CD4-positive, alpha-beta memory T cell (primary cell): ENCODE results near the gene ZNF184. TPM values are rescaled to one million over a fixed set of nuclear protein-coding genes. Genes with fewer than 3 reads are reported as not detected.

Experiments used
- CTCF ChIA-PET: fragments of 350-600 bp; sonication (Branson Sonifier 250); formaldehyde crosslinking; loops from one replicate; lab custom pipeline; 2021; ENCODE audit warnings: inconsistent platforms; ENCODE audit not compliant: partially characterized antibody; lab: Charles Lee
- POLR2A ChIA-PET: fragments of 350-600 bp; sonication (Branson Sonifier 250); formaldehyde crosslinking; loops from one replicate; lab custom pipeline; 2021; ENCODE audit not compliant: partially characterized antibody; lab: Charles Lee
- DNase-seq, 5 donors: peaks; one replicate each; pipeline versions ENCODE4 v3.0.0 to v3.0.0-alpha.2; 2020 to 2022; ENCODE audit warnings: mixed read lengths in 1 of 5
- H3K27ac ChIP-seq: one replicate; pipeline ENCODE4 v1.7.0; 2013; ENCODE audit warnings: low read depth, low read length
- H3K27me3 ChIP-seq: 2 replicates; pipeline ENCODE4 v1.7.0; 2013; ENCODE audit warnings: mild to moderate bottlenecking, low read length, moderate library complexity; ENCODE audit not compliant: insufficient read depth
- H3K36me3 ChIP-seq: 2 replicates; pipeline ENCODE4 v1.7.0; 2013; ENCODE audit warnings: mild to moderate bottlenecking, low read length, moderate library complexity; ENCODE audit not compliant: insufficient read depth
- H3K4me1 ChIP-seq: 2 replicates; pipeline ENCODE4 v1.7.0; 2013; ENCODE audit warnings: mild to moderate bottlenecking, low read length, moderate library complexity; ENCODE audit not compliant: insufficient read depth
- H3K4me3 ChIP-seq, 2 donors: one replicate each; pipeline ENCODE4 v1.7.0; 2013; ENCODE audit warnings: low read length in 2 of 2, mild to moderate bottlenecking in 1 of 2
- H3K9me3 ChIP-seq, 2 donors: one replicate each; pipeline ENCODE4 v1.7.0; 2013; ENCODE audit warnings: low read length in 2 of 2, control low read depth in 1 of 2; ENCODE audit not compliant: control insufficient read depth in 1 of 2
- H3K27ac Mint-ChIP-seq, 7 donors: one replicate each; pipeline ENCODE4 v1.8.0; 2020 to 2021; ENCODE audit warnings: mixed read lengths in 7 of 7, mild to moderate bottlenecking in 6 of 7, inconsistent platforms in 3 of 7, moderate library complexity in 3 of 7
- H3K27me3 Mint-ChIP-seq, 2 donors: one replicate each; pipeline ENCODE4 v1.8.0; 2020 to 2021; ENCODE audit warnings: mixed read lengths in 2 of 2
- H3K36me3 Mint-ChIP-seq, 2 donors: one replicate each; pipeline ENCODE4 v1.8.0; 2020 to 2021; ENCODE audit warnings: mixed read lengths in 2 of 2, inconsistent platforms in 1 of 2, mild to moderate bottlenecking in 1 of 2
- H3K4me1 Mint-ChIP-seq, 4 donors: one replicate each; pipeline ENCODE4 v1.8.0; 2020 to 2021; ENCODE audit warnings: mixed read lengths in 4 of 4, mild to moderate bottlenecking in 1 of 4
- H3K4me3 Mint-ChIP-seq, 8 donors: one replicate each; pipeline ENCODE4 v1.8.0; 2020 to 2021; ENCODE audit warnings: mixed read lengths in 8 of 8, mild to moderate bottlenecking in 7 of 8, moderate library complexity in 6 of 8, inconsistent platforms in 3 of 8
- H3K9me3 Mint-ChIP-seq, 8 donors: one replicate each; pipeline ENCODE4 v1.8.0; 2020 to 2021; ENCODE audit warnings: mixed read lengths in 8 of 8, mild to moderate bottlenecking in 5 of 8, inconsistent platforms in 3 of 8, moderate library complexity in 1 of 8
- intact Hi-C: fragments of 100-400 bp; cut with micrococcal nuclease; formaldehyde crosslinking; loops from one replicate; pipeline ENCODE4 v1.15.1; 2023
- polyA plus RNA-seq, 2 donors: library from polyadenylated mRNA; unstranded; fragments of 300-500 nt; fragmentation: Illumina TruSeq; gene quantifications; one replicate each; pipeline ENCODE4 v1.2.3, GENCODE V29; 2021
- total RNA-seq, 2 experiments: library from RNA; stranded (reverse); gene quantifications; one replicate each; pipeline ENCODE4 v1.2.3, GENCODE V29; 2021

Gene ZNF184
- total and polyA plus RNA-seq, 4 experiments from 2014 or later = 4.8 to 17.4 (median 14.0) TPM

- H3K9me3 Mint-ChIP-seq = peaks cover 12 to 97% (median 94%) of the 10 kb centered on the region in 8 donors
- peaks cover 51% of the 10 kb centered on the region for H3K36me3 ChIP-seq
- H3K27me3 Mint-ChIP-seq = no peaks in the 10 kb centered on the region
- no peak overlapping the region for H3K27ac ChIP-seq
- H3K4me3 ChIP-seq = no peak overlapping the region
- no peaks in the 10 kb centered on the region for H3K4me1 ChIP-seq
- H3K9me3 ChIP-seq = peaks cover 11 to 74% of the 10 kb centered on the region in 2 donors
- H3K4me3 Mint-ChIP-seq = no peak overlapping the region
- ChIA-PET POLR2A (no interaction called here), CTCF (no interaction called here)
- DNase-seq = no peak
- intact Hi-C loops = no loop called here
- H3K36me3 Mint-ChIP-seq = peaks cover 87 to 93% of the 10 kb centered on the region in 2 donors
- peak overlapping the region in 1 of 7 donors; percentile 46 for H3K27ac Mint-ChIP-seq
- no peaks in the 10 kb centered on the region for H3K27me3 ChIP-seq
- no peaks in the 10 kb centered on the region for H3K4me1 Mint-ChIP-seq
Measured at GRCh38 chr6:27452496-27452897, 20.4 kb downstream of the ZNF184 start.

DNA sequence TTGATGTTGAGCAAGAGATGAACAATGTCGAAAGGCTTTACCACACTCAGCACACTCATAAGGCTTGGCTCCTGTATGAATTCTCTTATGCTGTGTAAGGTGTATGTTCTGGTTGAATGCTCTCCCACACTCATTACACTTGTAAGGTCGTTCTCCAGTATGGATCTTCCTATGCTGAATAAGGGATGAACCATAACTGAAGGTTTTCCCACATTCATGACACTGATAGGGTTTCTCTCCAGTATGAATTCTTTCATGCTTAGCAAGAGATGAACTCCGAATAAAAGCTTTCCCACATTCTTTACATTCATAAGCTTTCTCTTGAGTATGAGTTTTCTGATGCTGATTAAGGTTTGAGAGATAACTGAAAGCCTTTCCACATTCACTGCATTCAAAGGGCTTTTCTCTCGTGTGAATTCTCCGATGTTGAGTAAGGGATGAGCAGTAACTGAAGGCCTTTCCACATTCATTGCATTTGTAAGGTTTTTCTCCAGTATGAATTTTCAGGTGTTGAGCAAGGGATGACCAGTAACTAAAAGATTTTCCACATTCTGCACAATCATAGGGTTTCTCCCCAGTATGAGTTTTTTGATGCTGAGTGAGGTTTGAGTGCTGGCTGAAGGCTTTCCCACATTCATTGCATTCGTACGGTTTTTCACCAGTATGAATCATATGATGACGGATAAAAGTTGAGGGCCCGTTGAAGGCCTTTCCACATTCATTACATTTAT is 21.1 kb downstream of the ZNF184 start:
- no peaks in the 10 kb centered on the region for H3K4me1 ChIP-seq
- peaks cover 44% of the 10 kb centered on the region for H3K36me3 ChIP-seq
- H3K4me3 ChIP-seq = no peak overlapping the region
- intact Hi-C loops = no loop called here
- no peak overlapping the region for H3K27ac ChIP-seq
- peaks cover 85 to 91% of the 10 kb centered on the region in 2 donors for H3K36me3 Mint-ChIP-seq
- H3K27ac Mint-ChIP-seq = no peak overlapping the region
- H3K9me3 Mint-ChIP-seq = peaks cover 12 to 97% (median 91%) of the 10 kb centered on the region in 8 donors
- no peaks in the 10 kb centered on the region for H3K27me3 Mint-ChIP-seq
- no peak overlapping the region for H3K4me3 Mint-ChIP-seq
- DNase-seq = no peak
- H3K27me3 ChIP-seq = no peaks in the 10 kb centered on the region
- ChIA-PET CTCF (no interaction called here), POLR2A (no interaction called here)
- H3K9me3 ChIP-seq = peaks cover 11 to 72% of the 10 kb centered on the region in 2 donors
- H3K4me1 Mint-ChIP-seq = no peaks in the 10 kb centered on the region

GRCh38 chr6:27448456-27448855 is 24.4 kb downstream of the ZNF184 start:
- H3K9me3 ChIP-seq = peaks cover 11 to 65% of the 10 kb centered on the region in 2 donors
- intact Hi-C loops = no loop called here

GRCh38 chr6:27442932-27443331 is 30.0 kb downstream of the ZNF184 start:
- Mint-ChIP-seq H3K27me3 (no peaks in the 10 kb centered on the region), H3K9me3 (peaks cover 0 to 57% (median 30%) of the 10 kb centered on the region in 8 donors), H3K4me1 (peaks cover 0 to 2% (median 0%) of the 10 kb centered on the region in 4 donors), H3K4me3 (no peak overlapping the region), H3K27ac (no peak overlapping the region), H3K36me3 (peaks cover 26 to 28% of the 10 kb centered on the region in 2 donors)
- POLR2A ChIA-PET = no interaction called here
- no peak overlapping the region for H3K4me3 ChIP-seq
- H3K36me3 ChIP-seq = no peaks in the 10 kb centered on the region
- H3K4me1 ChIP-seq = no peaks in the 10 kb centered on the region
- no peak for DNase-seq
- intact Hi-C loops = no loop called here
- CTCF ChIA-PET = no interaction called here
- no peak overlapping the region for H3K27ac ChIP-seq
- no peaks in the 10 kb centered on the region for H3K27me3 ChIP-seq
- H3K9me3 ChIP-seq = peaks cover 0 to 14% of the 10 kb centered on the region in 2 donors

More at GRCh38 chr6:27448456-27448855, 24.4 kb downstream of the ZNF184 start:
- Histone ChIP-seq H3K36me3 (peaks cover 14% of the 10 kb centered on the region), H3K4me3 (no peak overlapping the region), H3K4me1 (no peaks in the 10 kb centered on the region), H3K27ac (no peak overlapping the region), H3K27me3 (no peaks in the 10 kb centered on the region)
- peaks cover 60 to 66% of the 10 kb centered on the region in 2 donors for H3K36me3 Mint-ChIP-seq
- no peak for DNase-seq
- ChIA-PET CTCF (no interaction called here), POLR2A (no interaction called here)
- no peaks in the 10 kb centered on the region for H3K4me1 Mint-ChIP-seq
- H3K27me3 Mint-ChIP-seq = no peaks in the 10 kb centered on the region
- peak overlapping the region in 1 of 7 donors; percentile 50 for H3K27ac Mint-ChIP-seq
- peaks cover 5 to 79% (median 68%) of the 10 kb centered on the region in 8 donors for H3K9me3 Mint-ChIP-seq
- H3K4me3 Mint-ChIP-seq = no peak overlapping the region

DNA sequence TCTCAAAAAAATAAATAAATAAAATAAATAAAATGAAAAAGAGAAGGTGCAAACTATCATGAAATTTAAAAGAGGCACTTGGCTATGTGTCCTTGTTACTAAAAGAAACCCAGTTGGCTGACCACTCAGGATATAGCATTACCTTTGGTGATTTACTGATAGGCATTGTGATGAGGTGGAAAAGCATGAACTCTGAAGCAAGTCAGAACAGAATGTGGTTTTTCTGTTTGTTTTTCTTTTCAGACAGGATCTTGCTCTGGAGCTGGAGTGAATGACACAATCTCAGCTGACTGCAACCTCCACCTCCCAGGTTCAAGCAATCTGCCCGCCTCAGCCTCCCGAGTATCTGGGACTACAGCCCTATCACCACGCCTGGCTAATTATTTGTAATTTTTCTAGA is 31.9 kb downstream of the ZNF184 start:
- peaks cover 15 to 24% of the 10 kb centered on the region in 2 donors for H3K36me3 Mint-ChIP-seq
- Histone ChIP-seq H3K27me3 (no peaks in the 10 kb centered on the region), H3K4me3 (no peak overlapping the region), H3K9me3 (peaks cover 0 to 14% of the 10 kb centered on the region in 2 donors), H3K36me3 (no peaks in the 10 kb centered on the region), H3K4me1 (no peaks in the 10 kb centered on the region), H3K27ac (no peak overlapping the region)
- H3K4me3 Mint-ChIP-seq = no peak overlapping the region
- DNase-seq = no peak
- H3K27me3 Mint-ChIP-seq = no peaks in the 10 kb centered on the region
- intact Hi-C loops = no loop called here
- peaks cover 4 to 47% (median 22%) of the 10 kb centered on the region in 8 donors for H3K9me3 Mint-ChIP-seq
- peaks cover 0 to 2% (median 0%) of the 10 kb centered on the region in 4 donors for H3K4me1 Mint-ChIP-seq
- no peak overlapping the region for H3K27ac Mint-ChIP-seq
- ChIA-PET POLR2A (interaction anchor here (1.4 kb wide), 1 partner anchor 32 kb away, joined by 3 read pairs; the partner anchor contains the start of gene ZNF184), CTCF (no interaction called here)

DNA sequence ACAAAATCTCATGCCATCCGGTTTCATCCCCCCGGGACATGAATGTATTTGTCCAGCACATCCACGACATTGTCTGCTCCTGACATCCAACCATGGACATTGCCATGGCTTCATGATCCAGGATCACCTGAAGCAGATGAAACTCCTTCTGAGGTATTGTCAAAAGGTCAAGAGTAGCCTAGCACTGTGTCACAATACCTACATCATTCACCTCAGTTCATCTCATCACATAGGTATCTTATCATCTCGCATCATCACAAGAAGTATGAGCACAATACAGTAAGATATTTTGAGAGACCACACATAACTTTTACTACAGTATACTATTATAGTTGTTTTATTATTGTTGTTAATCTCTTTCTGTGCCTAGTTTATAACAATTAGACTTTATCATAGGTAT is 33.5 kb downstream of the ZNF184 start:
- H3K27me3 ChIP-seq = no peaks in the 10 kb centered on the region
- no peak overlapping the region for H3K4me3 ChIP-seq
- DNase-seq = no peak
- Mint-ChIP-seq H3K4me3 (no peak overlapping the region), H3K9me3 (peaks cover 3 to 54% (median 31%) of the 10 kb centered on the region in 8 donors), H3K27ac (no peak overlapping the region), H3K4me1 (peaks cover 0 to 2% (median 0%) of the 10 kb centered on the region in 4 donors), H3K36me3 (peaks cover 10 to 23% of the 10 kb centered on the region in 2 donors), H3K27me3 (peaks cover 0 to 4% of the 10 kb centered on the region in 2 donors)
- ChIA-PET CTCF (no interaction called here), POLR2A (no interaction called here)
- intact Hi-C loops = no loop called here
- H3K27ac ChIP-seq = no peak overlapping the region
- no peaks in the 10 kb centered on the region for H3K36me3 ChIP-seq
- peaks cover 0 to 4% of the 10 kb centered on the region in 2 donors for H3K9me3 ChIP-seq
- H3K4me1 ChIP-seq = no peaks in the 10 kb centered on the region

DNA sequence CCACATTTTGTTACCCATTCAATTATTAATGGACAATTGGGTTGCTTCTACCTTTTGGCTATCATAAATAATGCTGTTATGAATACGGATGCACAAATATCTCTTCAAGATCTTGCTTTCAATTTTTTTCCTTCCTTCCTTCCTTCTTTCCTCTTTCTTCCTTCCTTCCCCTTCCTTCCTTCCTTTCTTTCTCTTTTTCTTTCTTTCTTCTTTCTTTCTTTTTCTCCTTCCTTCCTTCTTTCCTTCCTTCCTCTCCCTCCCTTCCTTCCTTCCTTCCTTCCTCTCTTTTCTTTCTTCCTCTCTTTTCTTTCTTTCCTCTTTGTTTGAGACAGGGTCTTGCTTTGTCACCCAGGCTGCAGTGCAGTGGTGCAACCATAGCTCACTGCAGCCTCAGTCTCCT is 39.2 kb downstream of the ZNF184 start:
- Mint-ChIP-seq H3K36me3 (peaks cover 3 to 15% of the 10 kb centered on the region in 2 donors), H3K27ac (no peak overlapping the region), H3K4me3 (no peak overlapping the region), H3K27me3 (peaks cover 0 to 14% of the 10 kb centered on the region in 2 donors), H3K4me1 (no peaks in the 10 kb centered on the region), H3K9me3 (peaks cover 4 to 38% (median 21%) of the 10 kb centered on the region in 8 donors)
- ChIA-PET CTCF (no interaction called here), POLR2A (no interaction called here)
- intact Hi-C loops = no loop called here
- H3K4me1 ChIP-seq = no peaks in the 10 kb centered on the region
- H3K9me3 ChIP-seq = no peaks in the 10 kb centered on the region
- H3K36me3 ChIP-seq = no peaks in the 10 kb centered on the region
- DNase-seq = no peak
- H3K27me3 ChIP-seq = no peaks in the 10 kb centered on the region
- no peak overlapping the region for H3K27ac ChIP-seq
- H3K4me3 ChIP-seq = no peak overlapping the region
